ENCODE measurements around the gene GPR176. TPM values are rescaled to one million over a fixed set of nuclear protein-coding genes. Genes with fewer than 3 reads are reported as not detected.
A peak's percentile ranks its signal among the peaks of the same experiment; 100 is the strongest.

The GPR176 gene
- total RNA-seq, 4 donors from 2014 or later = 1.7 to 8.4 (median 5.4) TPM

GRCh38 chr15:39776068-39776467, 144.0 kb downstream of the GPR176 start:
- TF ChIP-seq POLR2A (IDR thresholded peaks at IDR 0.05; ENCODE audit: low read depth) (no peak), CTCF (IDR thresholded peaks at IDR 0.05) (no peak)
- no peak for DNase-seq (ENCODE audit: extremely low spot score)
- intact Hi-C loops (cut with DNase I) = no loop called here

GRCh38 chr15:39774688-39775267, 145.3 kb downstream of the GPR176 start:
- H3K27ac ChIP-seq (replicated peaks in 1 of 4) = no peak overlapping the region
- H3K4me1 ChIP-seq = peaks cover 0 to 24% (median 20%) of the 10 kb centered on the region in 4 donors
- WGBS = 69% methylated on average over 3 of the region's 3 CpGs
- DNase-seq (ENCODE audit: extremely low spot score) = no peak
- no peak for TF ChIP-seq POLR2AphosphoS5 (IDR thresholded peaks at IDR 0.05)
- no peak for TF ChIP-seq EP300 (IDR thresholded peaks at IDR 0.05)
- no peak for TF ChIP-seq POLR2A (IDR thresholded peaks at IDR 0.05; ENCODE audit: low read depth)
- TF ChIP-seq CTCF (IDR thresholded peaks at IDR 0.05) = no peak
- no peaks in the 10 kb centered on the region for H3K9me3 ChIP-seq
- no peak overlapping the region for H3K4me3 ChIP-seq
- no peaks in the 10 kb centered on the region for H3K27me3 ChIP-seq
- intact Hi-C loops (cut with DNase I) = no loop called here
- no peaks in the 10 kb centered on the region for H3K36me3 ChIP-seq

More at GRCh38 chr15:39776068-39776467, 144.0 kb downstream of the GPR176 start:
- Histone ChIP-seq H3K36me3 (no peaks in the 10 kb centered on the region), H3K4me1 (peaks cover 0 to 19% (median 15%) of the 10 kb centered on the region in 4 donors), H3K27ac (replicated peaks in 1 of 4) (no peak overlapping the region), H3K27me3 (no peaks in the 10 kb centered on the region), H3K9me3 (no peaks in the 10 kb centered on the region), H3K4me3 (no peak overlapping the region)
- WGBS = 71% methylated on average over 4 of the region's 4 CpGs

GRCh38 chr15:39770748-39771689, 149.0 kb downstream of the GPR176 start:
- Histone ChIP-seq H3K36me3 (no peaks in the 10 kb centered on the region), H3K4me3 (peak overlapping the region; percentile 2 to 37 (median 28)), H3K27ac (replicated peaks in 1 of 4) (peak overlapping the region; percentile 65 to 80 (median 78)), H3K9me3 (no peaks in the 10 kb centered on the region), H3K4me1 (peaks cover 0 to 17% (median 16%) of the 10 kb centered on the region in 4 donors), H3K27me3 (no peaks in the 10 kb centered on the region)
- TF ChIP-seq POLR2AphosphoS5 (IDR thresholded peaks at IDR 0.05) = peak in 1 of 2 donors; percentile 36
- TF ChIP-seq POLR2A (IDR thresholded peaks at IDR 0.05; ENCODE audit: low read depth) = no peak
- WGBS = 42% methylated on average over 8 of the region's 8 CpGs
- DNase-seq (ENCODE audit: extremely low spot score) = no peak
- intact Hi-C loops (cut with DNase I) = no loop called here

- Histone ChIP-seq H3K4me1 (peaks cover 0 to 17% (median 16%) of the 10 kb centered on the region in 4 donors), H3K4me3 (no peak overlapping the region), H3K27me3 (no peaks in the 10 kb centered on the region), H3K9me3 (no peaks in the 10 kb centered on the region), H3K36me3 (no peaks in the 10 kb centered on the region), H3K27ac (replicated peaks in 1 of 4) (no peak overlapping the region)
- no peak for DNase-seq (ENCODE audit: extremely low spot score)
- no peak for TF ChIP-seq CTCF (IDR thresholded peaks at IDR 0.05)
- 92% methylated on average over 5 of the region's 5 CpGs for WGBS
- intact Hi-C loops (cut with DNase I) = no loop called here
Measured at GRCh38 chr15:39767921-39768320, 152.1 kb downstream of the GPR176 start.

- no peak for TF ChIP-seq POLR2A (IDR thresholded peaks at IDR 0.05; ENCODE audit: low read depth)
- no peak for TF ChIP-seq POLR2AphosphoS5 (IDR thresholded peaks at IDR 0.05)
- no peak for TF ChIP-seq CTCF (IDR thresholded peaks at IDR 0.05)
- TF ChIP-seq EP300 (IDR thresholded peaks at IDR 0.05) = no peak
- intact Hi-C loops (cut with DNase I) = no loop called here
- Histone ChIP-seq H3K9me3 (no peaks in the 10 kb centered on the region), H3K4me1 (peaks cover 0 to 18% (median 13%) of the 10 kb centered on the region in 4 donors), H3K27me3 (no peaks in the 10 kb centered on the region), H3K27ac (replicated peaks in 1 of 4) (peak overlapping the region in 2 of 4 donors; percentile 27 to 33), H3K36me3 (no peaks in the 10 kb centered on the region), H3K4me3 (no peak overlapping the region)
- DNase-seq (ENCODE audit: extremely low spot score) = no peak
- WGBS = 49% methylated on average over 2 of the region's 2 CpGs
Measured at GRCh38 chr15:39761006-39761405, 159.1 kb downstream of the GPR176 start.
